GM21529 (cell line): ENCODE measurements around the gene ARMH2.
"Not testable (repeated sequence)": the region's sequence is repeated elsewhere in the genome, so short reads cannot be mapped to it uniquely, and the experiment has no call there.

ENCODE experiments used
- ATAC-seq: cut with Tn5 transposase; IDR thresholded peaks from one replicate; pipeline ENCODE4 v1.9.1; 2021; ENCODE audit not compliant: unreplicated experiment

The ARMH2 gene

DNA sequence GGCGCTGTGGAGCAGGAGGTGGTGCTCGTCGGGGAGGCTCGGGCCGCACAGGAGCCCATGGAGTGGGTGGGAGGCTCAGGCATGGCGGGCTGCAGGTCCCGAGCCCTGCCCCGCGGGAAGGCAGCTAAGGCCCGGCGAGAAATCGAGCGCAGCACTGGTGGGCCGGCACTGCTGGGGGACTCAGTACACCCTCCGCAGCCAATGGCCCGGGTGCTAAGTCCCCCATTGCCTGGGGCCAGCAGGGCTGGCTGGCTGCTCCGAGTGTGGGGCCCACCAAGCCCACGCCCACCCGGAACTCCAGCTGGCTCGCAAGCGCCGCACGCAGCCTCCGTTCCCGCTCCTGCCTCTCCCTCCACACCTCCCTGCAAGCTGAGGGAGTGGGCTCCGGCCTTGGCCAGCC, 32.7 kb downstream of the ARMH2 start:
- ATAC-seq = not testable (repeated sequence)

DNA sequence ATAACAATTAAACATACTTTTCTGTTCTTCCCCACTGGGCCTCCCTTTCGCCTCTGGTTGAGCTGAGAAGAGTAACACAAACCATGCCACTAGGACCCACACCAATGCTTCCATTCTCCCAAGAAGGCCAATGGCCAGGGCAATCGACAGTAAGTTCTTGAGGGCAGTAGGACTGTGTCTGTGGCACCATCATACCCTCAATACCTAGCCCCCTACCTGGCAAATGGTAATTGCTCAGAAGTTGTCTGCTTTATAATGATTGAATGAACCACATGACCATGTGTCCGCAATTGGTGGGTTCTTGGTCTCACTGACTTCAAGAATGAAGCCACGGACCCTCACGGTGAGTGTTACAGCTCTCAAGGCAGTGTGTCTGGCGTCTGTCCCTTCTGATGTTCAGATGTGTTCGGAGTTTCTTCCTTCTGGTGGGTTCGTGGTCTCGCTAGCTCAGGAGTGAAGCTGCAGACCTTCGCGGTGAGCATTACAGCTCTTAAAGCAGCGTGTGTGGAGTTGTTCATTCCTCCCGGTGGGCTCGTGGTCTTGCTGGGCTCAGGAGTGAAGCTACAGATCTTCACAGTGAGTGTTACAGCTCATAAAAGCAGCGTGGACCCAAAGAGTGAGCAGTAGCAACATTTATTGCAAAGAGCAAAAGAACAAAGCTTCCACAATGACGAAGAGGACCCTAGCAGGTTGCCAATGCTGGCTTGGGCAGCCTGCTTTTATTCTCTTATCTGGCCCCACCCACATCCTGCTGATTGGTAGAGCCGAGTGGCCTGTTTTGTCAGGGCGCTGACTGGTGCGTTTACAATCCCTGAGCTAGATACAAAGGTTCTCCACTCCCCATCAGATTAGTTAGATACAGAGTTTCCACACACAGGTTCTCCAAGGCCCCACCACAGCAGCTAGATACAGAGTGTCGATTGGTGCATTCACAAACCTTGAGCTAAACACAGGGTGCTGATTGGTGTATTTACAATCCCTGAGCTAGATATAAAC, 33.6 kb downstream of the ARMH2 start:
- not testable (repeated sequence) for ATAC-seq

DNA sequence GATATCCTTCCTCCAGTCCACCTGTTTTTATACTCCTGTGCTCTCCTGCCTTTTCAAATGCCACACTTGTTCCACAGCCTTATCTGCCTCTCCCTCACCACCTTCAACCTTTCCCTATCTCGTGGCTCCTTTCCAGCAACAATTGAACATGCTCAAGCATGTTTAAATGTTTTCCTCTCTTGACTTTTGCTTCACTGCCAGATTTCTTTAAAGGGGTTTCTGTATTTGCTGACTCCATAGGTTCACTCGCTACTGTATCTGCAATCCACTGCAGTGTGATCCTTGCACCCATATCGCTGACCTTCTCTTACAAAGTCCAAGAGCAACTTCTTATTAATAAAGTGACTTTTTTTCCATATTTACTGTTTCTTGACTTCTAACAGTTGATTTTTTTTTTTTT, 35.1 kb downstream of the ARMH2 start:
- ATAC-seq = no peak

DNA sequence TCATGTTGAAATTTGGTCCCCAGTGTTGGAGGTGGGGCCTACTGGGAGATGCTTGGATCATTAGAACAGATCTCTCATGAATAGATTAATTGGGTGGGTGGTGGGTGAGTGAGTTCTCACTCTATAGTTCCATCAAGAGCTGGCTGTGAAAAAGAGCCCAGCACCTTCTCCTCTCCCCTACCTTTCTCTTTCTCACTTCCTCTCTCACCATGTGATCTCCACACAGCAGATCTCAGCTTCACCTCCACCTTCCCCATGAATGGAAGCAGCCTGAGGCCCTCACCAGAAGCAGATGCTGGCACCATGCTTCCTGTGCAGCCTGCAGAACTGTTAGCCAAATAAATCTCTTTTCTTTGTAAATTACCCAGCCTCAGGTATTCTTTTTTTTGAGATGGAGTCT, 36.9 kb downstream of the ARMH2 start:
- no peak for ATAC-seq

DNA sequence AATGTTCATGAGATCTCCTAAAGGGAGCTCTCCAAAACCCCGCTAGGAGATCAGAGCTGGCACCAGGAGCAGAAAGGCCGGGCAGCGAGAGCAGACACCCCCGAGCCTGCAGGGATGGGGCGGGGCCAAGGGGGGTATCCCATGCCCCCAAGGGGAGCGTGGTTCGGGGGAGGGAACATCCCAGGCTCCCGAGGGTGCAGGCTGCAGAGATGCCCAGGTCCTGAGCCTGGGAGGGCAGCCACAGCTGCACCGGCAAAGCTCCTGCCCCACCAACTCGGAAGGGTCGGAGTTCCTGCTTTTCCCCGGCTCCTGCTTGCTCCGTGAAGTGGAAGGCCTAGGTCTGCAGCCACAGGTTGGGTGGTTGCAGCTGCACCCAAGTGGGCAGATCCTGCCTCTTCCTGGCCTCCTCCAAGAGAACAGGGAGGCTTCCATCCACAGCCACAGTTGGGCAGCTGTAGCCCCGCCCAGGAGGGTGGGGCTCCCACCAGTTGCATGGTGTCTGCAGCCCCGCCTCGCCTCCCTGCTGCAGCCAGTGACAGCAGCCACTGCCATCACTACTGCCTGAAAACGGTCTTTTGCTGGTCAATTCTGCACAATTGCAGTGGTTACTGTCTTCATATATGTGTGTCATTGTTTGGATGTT, 37.4 kb downstream of the ARMH2 start:
- no peak for ATAC-seq

DNA sequence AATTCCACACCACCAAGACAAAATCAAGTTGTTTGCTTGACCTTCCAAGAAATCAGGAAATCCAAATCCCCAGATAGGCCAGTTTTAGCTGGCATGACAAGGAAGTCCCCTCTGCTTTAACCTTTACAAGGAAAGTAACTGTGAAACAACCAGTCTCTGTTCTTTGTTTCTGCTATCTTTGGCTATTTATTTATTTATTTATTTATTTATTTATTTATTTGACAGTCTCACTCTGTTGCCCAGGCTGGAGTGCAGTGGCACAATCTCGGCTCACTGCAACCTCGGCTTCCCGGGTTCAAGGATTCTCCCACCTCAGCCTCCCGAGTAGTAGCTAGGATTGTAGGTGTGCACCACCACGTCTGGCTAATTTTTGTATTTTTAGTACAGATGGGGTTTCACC, 38.5 kb downstream of the ARMH2 start:
- no peak for ATAC-seq

DNA sequence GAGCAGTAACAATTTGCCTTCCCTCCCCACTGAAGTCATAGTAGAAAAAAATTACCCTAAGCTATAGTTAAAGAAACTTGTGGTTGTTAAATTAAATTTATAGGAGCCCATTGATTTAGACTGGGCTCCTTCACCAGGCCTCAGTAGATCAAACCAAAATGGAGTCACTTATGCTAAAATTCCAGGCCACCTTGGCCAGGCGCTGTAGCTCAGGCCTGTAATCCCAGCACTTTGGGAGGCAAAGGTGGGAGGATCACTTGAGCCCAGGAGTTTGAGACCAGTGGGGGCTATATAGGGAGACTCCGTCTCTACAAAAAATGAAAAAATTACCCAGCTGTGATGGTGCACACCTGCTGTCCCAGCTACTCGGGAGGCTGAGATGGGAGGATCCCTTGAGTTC, 39.0 kb downstream of the ARMH2 start:
- no peak for ATAC-seq

DNA sequence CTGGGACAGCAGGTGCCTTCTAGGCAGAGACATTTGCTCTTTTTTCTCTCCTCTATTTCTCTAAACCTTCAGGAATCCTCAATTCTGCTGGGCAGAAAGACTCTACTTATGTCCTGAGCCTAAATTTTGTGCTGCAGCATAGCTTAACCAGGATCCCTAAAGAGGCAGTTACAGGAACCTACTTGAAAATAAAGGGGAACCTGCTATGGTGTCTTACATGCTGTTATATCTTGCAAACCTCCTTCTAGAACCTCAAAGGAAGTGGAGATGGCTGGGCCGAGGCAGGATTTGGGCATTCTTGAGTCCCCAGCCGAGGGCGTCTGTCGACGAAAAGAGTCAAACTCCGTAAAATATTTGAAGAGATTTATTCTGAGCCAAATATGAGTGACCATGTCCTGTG, 41.1 kb downstream of the ARMH2 start:
- ATAC-seq = no peak

DNA sequence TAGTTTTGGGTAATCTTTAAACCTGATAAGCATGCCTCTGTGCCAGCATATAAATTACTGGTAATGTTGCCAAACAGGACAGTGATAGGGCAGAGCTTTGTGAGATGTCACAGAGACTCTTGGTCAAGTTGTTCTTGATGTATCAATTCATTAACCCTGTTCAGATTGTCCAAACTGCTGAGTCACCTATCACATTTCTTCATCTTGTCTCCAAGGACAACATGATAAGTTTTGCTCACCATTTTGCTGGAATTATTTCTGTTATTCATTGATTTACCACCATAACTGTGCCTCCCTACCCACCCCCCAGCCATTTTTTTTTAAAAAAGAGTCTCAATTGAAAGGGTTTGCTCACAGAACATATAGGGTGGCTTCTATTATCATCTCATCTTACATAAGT, 43.4 kb downstream of the ARMH2 start:
- ATAC-seq = no peak

DNA sequence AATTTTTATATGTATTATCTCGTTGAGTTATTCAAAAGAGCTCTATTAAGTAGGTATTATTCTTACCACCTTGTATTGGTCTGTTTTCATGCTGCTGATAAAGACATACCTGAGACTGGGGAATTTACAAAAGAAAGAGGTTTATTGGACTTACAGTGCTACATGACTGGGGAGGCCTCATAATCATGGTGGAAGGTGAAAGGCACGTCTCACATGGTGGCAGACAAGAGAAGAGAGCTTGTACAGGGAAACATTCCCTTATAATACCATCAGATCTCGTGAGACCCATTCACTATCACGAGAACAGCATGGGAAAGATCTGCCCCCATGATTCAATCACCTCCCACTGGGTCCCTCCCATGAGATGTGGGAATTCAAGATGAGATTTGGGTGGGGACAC, 44.3 kb downstream of the ARMH2 start:
- not testable (repeated sequence) for ATAC-seq

DNA sequence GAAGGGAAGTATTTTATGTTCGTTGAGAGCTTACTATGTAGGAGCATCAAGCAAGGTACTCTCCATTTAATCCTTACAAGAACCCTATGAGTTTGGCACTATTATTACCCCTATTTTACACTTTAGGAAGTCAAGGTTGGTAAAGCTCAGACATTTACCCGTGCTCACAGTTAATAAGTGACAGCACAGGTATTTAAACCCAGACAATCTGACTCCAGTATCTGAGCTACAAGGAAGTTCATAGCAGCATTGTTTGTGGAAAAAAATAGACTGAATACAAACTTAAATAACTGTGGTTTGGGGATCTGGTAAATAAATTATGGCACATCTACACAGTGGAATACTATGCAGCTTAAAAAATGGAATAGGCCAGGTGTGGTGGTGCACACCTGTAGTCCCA, 45.2 kb downstream of the ARMH2 start:
- no peak for ATAC-seq

DNA sequence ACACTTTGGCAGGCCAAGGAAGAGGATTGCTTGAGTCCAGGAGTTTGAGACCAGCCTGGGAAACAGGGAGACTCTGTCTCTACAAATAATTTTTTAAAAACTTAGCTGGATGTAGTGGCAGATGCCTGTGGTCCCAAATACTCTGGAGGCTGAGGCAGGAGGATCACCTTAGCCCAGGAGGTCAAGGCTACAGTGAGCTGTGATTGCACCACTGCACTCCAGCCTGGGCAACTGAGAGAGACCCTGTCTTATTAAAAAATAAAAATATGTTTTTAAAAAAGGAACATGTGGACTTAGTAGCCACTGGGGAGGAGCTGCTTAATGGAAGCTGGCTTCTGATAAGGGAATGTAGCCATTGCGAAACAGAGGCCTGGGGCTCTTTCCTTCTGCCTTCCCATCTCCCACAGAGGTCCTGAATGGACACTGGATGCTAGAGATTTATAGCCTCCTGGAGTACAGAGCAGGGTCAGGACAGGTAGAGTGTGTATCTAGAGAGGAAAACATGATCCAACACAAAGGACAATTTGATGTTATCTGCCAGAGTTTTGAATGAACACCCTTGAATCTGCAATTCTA, 45.7 kb downstream of the ARMH2 start:
- ATAC-seq = no peak

DNA sequence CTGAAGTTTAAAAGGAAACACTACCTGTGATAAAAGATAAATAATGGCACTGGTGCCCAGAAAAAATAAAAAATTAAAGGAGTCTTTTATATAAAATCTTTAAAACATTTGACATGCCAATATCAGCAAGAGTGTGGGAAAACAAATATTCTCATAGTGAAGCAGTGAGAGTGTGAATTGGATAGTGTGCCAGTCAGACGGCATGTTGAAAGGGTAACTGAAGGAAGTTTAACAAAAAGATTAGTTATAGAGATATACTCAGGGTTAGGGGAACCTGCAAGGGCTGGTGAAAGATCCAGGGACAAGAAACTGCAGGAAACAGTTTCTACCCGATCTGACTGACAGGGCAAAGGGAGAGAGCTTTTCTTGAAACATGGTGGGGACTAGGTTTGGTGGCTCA, 46.2 kb downstream of the ARMH2 start:
- ATAC-seq = no peak

DNA sequence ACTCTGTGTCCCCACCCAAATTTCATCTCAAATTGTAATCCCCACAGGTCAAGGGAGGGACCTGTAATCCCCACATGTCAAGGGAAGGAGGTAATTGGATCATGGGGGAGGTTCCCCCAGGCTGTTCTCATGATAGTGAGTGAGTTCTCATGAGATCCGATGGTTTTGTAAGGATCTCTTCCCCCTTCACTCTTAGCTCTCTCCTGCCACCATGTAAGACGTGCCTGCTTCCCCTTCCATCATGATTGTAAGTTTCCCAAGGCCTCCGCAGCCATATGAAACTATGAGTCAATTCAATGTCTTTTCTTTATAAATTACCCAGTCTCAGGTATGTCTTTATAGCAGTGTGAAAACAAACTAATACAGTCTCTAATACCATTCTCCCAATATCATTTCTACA, 47.8 kb downstream of the ARMH2 start:
- ATAC-seq = not testable (repeated sequence)

DNA sequence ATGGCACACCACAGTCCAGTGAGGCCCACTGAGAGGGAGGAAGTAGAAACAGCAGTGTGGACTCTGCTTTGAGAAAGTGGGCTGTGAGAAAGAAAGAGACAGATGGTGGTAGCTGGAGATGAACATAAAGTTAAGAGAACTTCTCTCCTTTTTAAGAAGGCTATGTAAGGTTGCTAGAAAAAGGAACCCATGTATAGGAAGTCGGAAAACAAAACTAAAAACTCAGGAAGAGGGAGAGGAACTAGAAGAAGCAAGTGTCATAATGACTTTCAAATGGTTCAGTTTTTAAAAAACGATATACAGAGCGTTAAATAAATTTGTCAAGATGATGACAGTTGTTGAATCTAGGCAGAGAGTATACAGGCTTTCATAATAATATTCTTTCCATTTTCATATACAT, 49.4 kb downstream of the ARMH2 start:
- ATAC-seq = no peak
